ENCODE measurements around the gene MRPL40. TPM values are rescaled to one million over a fixed set of nuclear protein-coding genes. Genes with fewer than 3 reads are reported as not detected.

MRPL40 gene
- total and polyA plus RNA-seq, 2 donors (not counting 1 experiment from before 2014, with no cell fraction given), result 12.5 to 21.9 TPM

DNA sequence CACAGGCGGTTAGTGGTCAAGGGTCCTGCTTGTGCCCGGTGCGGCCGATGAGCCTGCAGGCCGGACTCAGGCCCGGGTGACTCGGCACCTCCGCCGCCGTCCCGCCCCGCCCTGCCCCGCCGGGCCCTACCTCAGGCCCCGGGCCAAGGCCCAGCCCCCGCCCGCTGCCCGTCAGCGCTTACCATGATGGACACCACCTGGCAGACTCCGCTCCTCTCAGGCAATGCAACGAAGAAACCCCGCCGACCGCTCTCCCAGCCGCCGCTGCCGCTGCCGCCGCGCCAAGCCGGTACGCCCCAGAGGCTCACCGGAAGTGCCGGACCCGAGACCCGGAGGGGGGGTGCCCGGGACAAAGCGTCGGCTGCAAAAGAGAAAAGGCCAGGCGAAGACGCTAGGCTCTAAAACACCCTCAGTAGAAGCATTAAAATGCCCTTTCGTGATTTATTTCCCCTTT lies 46.6 kb downstream of the MRPL40 start, which contains the start of gene UFD1:
Gene UFD1, minus strand, starts transcription at position 293 of the 454 bp plus-strand sequence. Its CDS starts 108 bp downstream, at position 185.
- CTCF ChIA-PET, result interaction anchor here (0.7 to 5.5 kb wide), 10 partner anchors 32 to 371 kb away, joined by 3 to 29 read pairs (median 7); partner anchors contain the start of genes C22orf39, ESS2 and SLC25A1
- intact Hi-C loops (cut with micrococcal nuclease), result loop anchor here (1.0 to 2.0 kb wide), 10 partner anchors 32 to 357 kb away; partner anchors contain the start of genes C22orf39, CLTCL1, DGCR2 and ESS2

More for the DNA sequence above, 46.6 kb downstream of the MRPL40 start, which contains the start of gene UFD1:
- Histone ChIP-seq H3K36me3 (replicated peaks in 1 of 2; ENCODE audit: control extremely low read depth in 1 of 2, control insufficient read depth in 1 of 2, extremely low read depth in 1 of 2, insufficient read depth in 2 of 2, low read length in 1 of 2) (peaks cover 4 to 14% of the 10 kb centered on the region in 2 experiments), H3K27ac (ENCODE audit: low read length in 2 of 2) (peak within 1 kb of the TSS; percentile 98 to 100), H3K79me2 (ENCODE audit: control insufficient read depth, insufficient read depth, low read length) (peaks cover 46% of the 10 kb centered on the region), H4K20me1 (ENCODE audit: control insufficient read depth, insufficient read depth, low read length, poor library complexity, severe bottlenecking) (peaks cover 20% of the 10 kb centered on the region), H3K4me2 (replicated peaks; ENCODE audit: low read depth, low read length, poor library complexity, severe bottlenecking) (peak within 1 kb of the TSS; percentile 92), H2AFZ (ENCODE audit: insufficient read depth, low read depth, low read length, poor library complexity, severe bottlenecking) (peak within 1 kb of the TSS; percentile 92), H3K9ac (ENCODE audit: low read length) (peak within 1 kb of the TSS; percentile 98), H3K9me3 (ENCODE audit: control extremely low read depth in 1 of 3, control insufficient read depth in 2 of 3, insufficient read depth in 1 of 3, low read length in 2 of 3) (no peaks in the 10 kb centered on the region), H3K27me3 (replicated peaks in 1 of 4; ENCODE audit: control extremely low read depth in 1 of 4, control insufficient read depth in 3 of 4, insufficient read depth in 4 of 4, low read length in 3 of 4) (no peaks in the 10 kb centered on the region), H3K4me1 (ENCODE audit: control insufficient read depth in 2 of 2, insufficient read depth in 2 of 2, low read length in 2 of 2) (peaks cover 16 to 20% of the 10 kb centered on the region in 2 donors), H3K4me3 (ENCODE audit: control extremely low read depth in 1 of 5, extremely low read depth in 1 of 5, insufficient read depth in 1 of 5, low read depth in 2 of 5, low read length in 4 of 5) (peak within 1 kb of the TSS; percentile 66 to 92 (median 83))
- H3K27ac Mint-ChIP-seq, result peak within 1 kb of the TSS; percentile 100
- H3K4me1 Mint-ChIP-seq, result peaks cover 23% of the 10 kb centered on the region
- ATAC-seq (ENCODE audit: low read depth) (peak; percentile 48), DNase-seq (no peak)
- H3K9me3 Mint-ChIP-seq (ENCODE audit: insufficient read depth), result no peaks in the 10 kb centered on the region
- POLR2A ChIA-PET, result interaction anchor here (0.5 to 2.2 kb wide), 7 partner anchors 31 to 1791 kb away, joined by 3 to 18 read pairs (median 6); partner anchors contain the start of genes C22orf39, CLTCL1, ESS2 and HIRA
- H3K27me3 Mint-ChIP-seq, result no peaks in the 10 kb centered on the region
- 0% methylated on average over 30 of the region's 42 CpGs for WGBS (ENCODE audit: insufficient coverage)
- H3K4me3 Mint-ChIP-seq, result peak within 1 kb of the TSS; percentile 98
- TF ChIP-seq, protein P1, sequence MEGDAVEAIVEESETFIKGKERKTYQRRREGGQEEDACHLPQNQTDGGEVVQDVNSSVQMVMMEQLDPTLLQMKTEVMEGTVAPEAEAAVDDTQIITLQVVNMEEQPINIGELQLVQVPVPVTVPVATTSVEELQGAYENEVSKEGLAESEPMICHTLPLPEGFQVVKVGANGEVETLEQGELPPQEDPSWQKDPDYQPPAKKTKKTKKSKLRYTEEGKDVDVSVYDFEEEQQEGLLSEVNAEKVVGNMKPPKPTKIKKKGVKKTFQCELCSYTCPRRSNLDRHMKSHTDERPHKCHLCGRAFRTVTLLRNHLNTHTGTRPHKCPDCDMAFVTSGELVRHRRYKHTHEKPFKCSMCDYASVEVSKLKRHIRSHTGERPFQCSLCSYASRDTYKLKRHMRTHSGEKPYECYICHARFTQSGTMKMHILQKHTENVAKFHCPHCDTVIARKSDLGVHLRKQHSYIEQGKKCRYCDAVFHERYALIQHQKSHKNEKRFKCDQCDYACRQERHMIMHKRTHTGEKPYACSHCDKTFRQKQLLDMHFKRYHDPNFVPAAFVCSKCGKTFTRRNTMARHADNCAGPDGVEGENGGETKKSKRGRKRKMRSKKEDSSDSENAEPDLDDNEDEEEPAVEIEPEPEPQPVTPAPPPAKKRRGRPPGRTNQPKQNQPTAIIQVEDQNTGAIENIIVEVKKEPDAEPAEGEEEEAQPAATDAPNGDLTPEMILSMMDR (IDR thresholded peaks at IDR 0.05), result no peak
- no peak for TF ChIP-seq EZH2 (IDR thresholded peaks at IDR 0.05; ENCODE audit: borderline replicate concordance, insufficient read depth, low read depth, low read length, poor library complexity, severe bottlenecking)
